ENCODE data around the gene LRRC75A. TPM values are rescaled to one million over a fixed set of nuclear protein-coding genes. Genes with fewer than 3 reads are reported as not detected.
"Not testable (repeated sequence)": the region's sequence is repeated elsewhere in the genome, so short reads cannot be mapped to it uniquely, and the experiment has no call there.

Gene LRRC75A
- total and polyA plus RNA-seq, 4 donors: 6.1 to 12.9 (median 9.5) TPM

DNA sequence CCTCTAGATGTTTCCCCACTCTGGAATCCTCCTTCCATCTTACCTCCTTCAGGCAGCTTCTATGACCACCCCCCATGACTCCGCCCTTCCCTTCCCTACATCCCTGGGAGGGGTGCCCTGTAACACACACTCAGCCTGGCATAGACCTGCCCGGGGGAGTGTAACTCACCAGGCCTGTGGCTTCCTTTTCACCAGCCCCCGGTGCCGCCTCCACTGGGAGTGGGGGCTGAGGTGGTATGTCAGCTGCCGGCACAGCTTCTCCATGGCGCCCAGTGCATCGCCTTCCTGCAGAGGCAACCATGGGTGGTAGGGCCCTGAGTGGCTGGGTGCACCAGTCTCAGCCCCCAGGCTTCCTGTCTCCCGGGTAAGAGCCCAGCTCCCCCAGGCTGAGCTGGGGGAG, 44.3 kb downstream of the LRRC75A start:
- Histone ChIP-seq H3K36me3 (ENCODE audit: control insufficient read depth, insufficient read depth, low read length) (peaks cover 64% of the 10 kb centered on the region), H3K9me3 (ENCODE audit: control insufficient read depth, insufficient read depth, low read length) (no peaks in the 10 kb centered on the region), H3K4me1 (ENCODE audit: control insufficient read depth, insufficient read depth, low read length) (peaks cover 18% of the 10 kb centered on the region), H3K4me3 (ENCODE audit: low read depth, low read length) (no peak overlapping the region), H3K27ac (ENCODE audit: low read depth, low read length) (no peak overlapping the region), H3K27me3 (ENCODE audit: control insufficient read depth, insufficient read depth, low read length) (no peaks in the 10 kb centered on the region)
- no peak for DNase-seq (ENCODE audit: low read depth in 4 of 6, low spot score in 6 of 6)
- 88% methylated on average over 8 of the region's 8 CpGs for WGBS (ENCODE audit: insufficient coverage)

DNA sequence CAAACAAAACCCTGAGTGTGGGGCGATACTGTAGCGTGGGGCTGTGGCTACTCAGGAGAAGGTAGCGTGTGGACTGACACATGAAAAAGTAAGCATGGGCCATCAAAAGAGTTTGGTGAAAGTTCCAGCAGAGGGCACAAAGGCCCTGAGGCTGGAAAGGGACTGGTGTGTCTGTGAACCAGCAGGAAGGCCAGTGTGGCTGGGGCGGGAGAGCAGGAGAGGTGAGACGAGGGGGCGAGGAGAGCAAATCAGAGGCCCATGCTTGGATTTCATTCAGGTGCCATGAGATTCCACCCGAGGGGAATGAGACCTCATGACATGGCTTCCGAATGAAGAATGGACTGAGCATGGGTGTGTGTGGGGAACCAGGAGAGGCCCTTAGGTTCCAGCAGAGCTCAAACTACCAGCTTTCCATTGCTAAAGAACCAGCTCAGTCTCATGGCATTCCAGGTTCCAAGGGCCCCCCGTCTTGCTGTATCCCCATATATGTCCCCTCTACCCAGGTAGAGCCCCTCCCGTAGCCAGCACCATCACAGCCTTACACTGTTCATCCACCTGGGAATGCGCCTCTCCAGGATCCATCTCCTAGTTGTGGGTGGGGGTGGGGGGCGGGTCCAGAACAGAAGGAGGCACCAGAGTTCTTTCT, 45.5 kb downstream of the LRRC75A start:
- Histone ChIP-seq H3K4me3 (ENCODE audit: low read depth, low read length) (no peak overlapping the region), H3K36me3 (ENCODE audit: control insufficient read depth, insufficient read depth, low read length) (peaks cover 70% of the 10 kb centered on the region), H3K4me1 (ENCODE audit: control insufficient read depth, insufficient read depth, low read length) (peaks cover 18% of the 10 kb centered on the region), H3K9me3 (ENCODE audit: control insufficient read depth, insufficient read depth, low read length) (no peaks in the 10 kb centered on the region), H3K27ac (ENCODE audit: low read depth, low read length) (no peak overlapping the region), H3K27me3 (ENCODE audit: control insufficient read depth, insufficient read depth, low read length) (no peaks in the 10 kb centered on the region)
- WGBS (ENCODE audit: insufficient coverage): 87% methylated on average over 7 of the region's 12 CpGs
- no peak for DNase-seq (ENCODE audit: low read depth in 4 of 6, low spot score in 6 of 6)

DNA sequence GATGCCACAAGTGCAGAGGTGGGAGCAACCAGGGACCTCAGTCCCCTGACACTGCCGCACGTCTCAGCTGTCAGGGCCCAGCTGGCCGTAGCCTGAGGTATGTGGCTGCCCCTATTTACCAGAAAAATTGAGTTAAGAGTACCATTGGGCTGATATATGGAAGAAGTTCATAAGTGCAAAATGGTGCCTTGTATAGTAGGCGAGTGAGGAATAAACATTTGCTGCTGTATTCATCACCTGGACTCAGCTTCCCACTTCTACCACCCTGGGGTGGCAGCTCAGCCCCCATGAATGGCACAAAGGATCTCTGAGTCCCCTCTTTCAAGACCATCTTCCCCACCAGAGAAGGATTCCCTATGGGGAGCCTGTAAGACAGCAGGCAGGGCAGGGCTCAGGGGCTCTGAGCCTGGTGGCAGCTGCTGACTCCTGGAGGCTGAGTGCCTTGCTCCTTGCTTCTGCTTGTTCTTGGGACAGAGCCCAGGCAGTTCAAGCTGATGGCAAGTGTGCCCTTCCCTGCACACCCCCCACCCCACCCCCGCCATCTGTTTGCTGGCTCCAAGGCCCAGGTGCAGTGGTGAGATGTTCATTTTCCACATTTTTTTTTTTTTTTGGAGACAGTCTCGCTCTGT, 47.6 kb downstream of the LRRC75A start:
- no peaks in the 10 kb centered on the region for H3K27me3 ChIP-seq (ENCODE audit: control insufficient read depth, insufficient read depth, low read length)
- DNase-seq (ENCODE audit: low read depth in 4 of 6, low spot score in 6 of 6): peak in 2 of 6 donors; percentile 26 to 41
- WGBS (ENCODE audit: insufficient coverage): 60% methylated on average over 2 of the region's 6 CpGs
- H3K4me3 ChIP-seq (ENCODE audit: low read depth, low read length): no peak overlapping the region
- H3K36me3 ChIP-seq (ENCODE audit: control insufficient read depth, insufficient read depth, low read length): peaks cover 59% of the 10 kb centered on the region
- H3K4me1 ChIP-seq (ENCODE audit: control insufficient read depth, insufficient read depth, low read length): peaks cover 28% of the 10 kb centered on the region
- H3K27ac ChIP-seq (ENCODE audit: low read depth, low read length): no peak overlapping the region
- H3K9me3 ChIP-seq (ENCODE audit: control insufficient read depth, insufficient read depth, low read length): no peaks in the 10 kb centered on the region

DNA sequence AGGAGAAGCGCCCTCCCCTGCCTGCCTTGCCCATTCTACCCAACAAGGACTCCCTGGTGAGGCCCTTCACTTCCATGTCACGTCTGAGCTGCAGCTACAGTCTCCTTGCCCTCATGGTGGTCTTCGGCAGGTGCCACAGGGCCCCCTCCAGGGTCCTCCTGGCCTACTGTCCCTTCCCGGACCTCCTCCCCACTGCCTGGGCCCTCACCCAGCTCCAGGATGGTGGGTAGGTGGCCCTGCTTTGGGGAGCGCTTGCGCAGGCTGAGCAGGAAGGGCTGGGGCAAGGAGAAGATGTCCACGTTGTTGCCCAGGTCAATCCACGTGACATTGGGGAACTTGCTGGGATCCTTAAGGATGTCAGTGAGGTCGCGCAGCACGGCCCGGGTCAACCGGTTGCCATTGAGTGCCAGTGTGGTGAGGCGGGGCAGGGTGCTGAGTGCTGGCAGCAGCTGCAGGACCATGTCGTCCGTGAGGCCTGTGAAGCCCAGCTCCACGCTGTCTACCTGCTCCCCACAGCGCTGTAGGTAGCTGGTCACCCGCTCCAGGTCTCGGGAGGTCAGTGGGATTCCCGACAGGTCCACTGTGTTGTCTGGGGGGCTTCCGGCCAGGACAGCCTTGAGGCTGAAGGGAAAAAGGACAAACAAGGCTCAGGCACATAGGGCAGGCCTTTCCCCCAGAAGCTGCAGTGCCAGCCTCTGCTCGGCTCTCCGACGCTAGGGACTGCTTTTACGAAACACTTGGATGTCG, 48.3 kb downstream of the LRRC75A start:
- Histone ChIP-seq H3K27me3 (ENCODE audit: control insufficient read depth, insufficient read depth, low read length) (no peaks in the 10 kb centered on the region), H3K36me3 (ENCODE audit: control insufficient read depth, insufficient read depth, low read length) (peaks cover 53% of the 10 kb centered on the region), H3K9me3 (ENCODE audit: control insufficient read depth, insufficient read depth, low read length) (no peaks in the 10 kb centered on the region), H3K4me1 (ENCODE audit: control insufficient read depth, insufficient read depth, low read length) (peaks cover 28% of the 10 kb centered on the region), H3K27ac (ENCODE audit: low read depth, low read length) (no peak overlapping the region), H3K4me3 (ENCODE audit: low read depth, low read length) (no peak overlapping the region)
- no peak for DNase-seq (ENCODE audit: low read depth in 4 of 6, low spot score in 6 of 6)
- 87% methylated on average over 26 of the region's 27 CpGs for whole genome bisulfite sequencing (ENCODE audit: insufficient coverage)

DNA sequence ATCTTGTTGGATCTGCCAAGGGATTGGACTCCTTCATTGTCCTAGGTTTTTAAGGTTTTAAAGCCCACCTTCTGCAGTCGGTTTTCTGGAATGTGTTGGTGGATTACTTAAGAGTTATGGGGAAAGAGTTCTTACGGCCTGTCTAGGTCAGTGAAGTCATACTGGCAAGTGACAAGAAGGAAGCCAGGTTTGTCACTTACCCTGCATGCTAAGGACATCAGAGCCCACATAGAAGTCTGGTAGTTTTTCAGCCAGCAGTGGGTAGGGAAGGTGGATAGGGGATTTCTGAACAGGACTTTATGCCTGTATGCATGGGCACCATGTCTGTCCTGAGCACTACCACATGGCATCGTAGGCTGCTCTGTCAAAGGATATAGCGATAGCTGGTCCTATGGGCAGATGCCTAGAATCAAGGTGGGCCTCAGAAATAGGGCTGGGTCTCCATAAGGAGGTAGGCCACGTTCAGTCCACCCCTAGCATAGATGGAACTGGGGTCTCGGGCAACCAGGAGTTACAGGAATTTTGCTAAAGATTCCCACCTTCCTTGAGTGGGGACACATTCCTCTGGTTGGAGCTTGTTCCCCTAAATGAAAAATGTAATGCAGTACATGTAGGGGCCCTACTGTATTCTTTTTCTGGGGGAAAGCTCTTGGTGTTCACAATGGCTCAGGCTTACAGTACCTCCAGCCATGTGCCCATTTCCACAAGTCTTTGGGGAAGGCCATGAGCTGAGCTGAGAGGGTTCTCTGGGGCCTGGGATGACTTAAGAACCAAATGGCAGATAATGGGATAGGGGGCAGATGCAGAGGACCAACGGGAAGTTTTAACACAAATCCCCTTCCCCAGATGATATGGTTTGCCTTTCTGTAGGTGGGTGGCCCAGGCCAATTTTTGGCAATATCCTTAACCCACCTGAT, 49.1 kb downstream of the LRRC75A start:
- Histone ChIP-seq H3K9me3 (ENCODE audit: control insufficient read depth, insufficient read depth, low read length) (no peaks in the 10 kb centered on the region), H3K27me3 (ENCODE audit: control insufficient read depth, insufficient read depth, low read length) (no peaks in the 10 kb centered on the region), H3K4me1 (ENCODE audit: control insufficient read depth, insufficient read depth, low read length) (peaks cover 34% of the 10 kb centered on the region), H3K27ac (ENCODE audit: low read depth, low read length) (no peak overlapping the region), H3K4me3 (ENCODE audit: low read depth, low read length) (no peak overlapping the region), H3K36me3 (ENCODE audit: control insufficient read depth, insufficient read depth, low read length) (peaks cover 45% of the 10 kb centered on the region)
- 89% methylated on average over 6 of the region's 7 CpGs for WGBS (ENCODE audit: insufficient coverage)
- no peak for DNase-seq (ENCODE audit: low read depth in 4 of 6, low spot score in 6 of 6)

DNA sequence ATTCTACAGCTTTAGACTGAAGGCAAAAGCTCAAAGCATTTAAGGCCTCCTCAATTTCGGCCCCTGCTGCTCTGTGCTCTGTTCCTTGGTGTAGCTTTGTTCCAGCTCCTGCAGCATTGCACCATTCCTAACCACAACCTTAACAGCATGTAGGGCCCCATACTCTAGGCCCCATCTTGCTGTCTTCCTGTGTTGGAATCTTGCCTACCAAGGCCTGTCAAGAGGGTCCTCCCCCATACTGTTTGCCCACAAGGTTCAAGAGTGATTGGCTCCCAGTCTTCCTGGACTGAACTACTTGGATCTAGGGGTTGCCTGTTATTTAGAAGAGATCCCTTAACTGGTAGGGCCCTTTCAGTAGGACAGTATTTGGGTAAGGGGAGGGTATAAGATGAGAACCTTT, 49.9 kb downstream of the LRRC75A start:
- Histone ChIP-seq H3K27me3 (ENCODE audit: control insufficient read depth, insufficient read depth, low read length) (no peaks in the 10 kb centered on the region), H3K4me1 (ENCODE audit: control insufficient read depth, insufficient read depth, low read length) (peaks cover 34% of the 10 kb centered on the region), H3K36me3 (ENCODE audit: control insufficient read depth, insufficient read depth, low read length) (peaks cover 38% of the 10 kb centered on the region), H3K4me3 (ENCODE audit: low read depth, low read length) (no peak overlapping the region), H3K27ac (ENCODE audit: low read depth, low read length) (no peak overlapping the region), H3K9me3 (ENCODE audit: control insufficient read depth, insufficient read depth, low read length) (no peaks in the 10 kb centered on the region)
- no peak for DNase-seq (ENCODE audit: low read depth in 4 of 6, low spot score in 6 of 6)
- 93% methylated on average over 1 of the region's 1 CpG for whole genome bisulfite sequencing (ENCODE audit: insufficient coverage)

DNA sequence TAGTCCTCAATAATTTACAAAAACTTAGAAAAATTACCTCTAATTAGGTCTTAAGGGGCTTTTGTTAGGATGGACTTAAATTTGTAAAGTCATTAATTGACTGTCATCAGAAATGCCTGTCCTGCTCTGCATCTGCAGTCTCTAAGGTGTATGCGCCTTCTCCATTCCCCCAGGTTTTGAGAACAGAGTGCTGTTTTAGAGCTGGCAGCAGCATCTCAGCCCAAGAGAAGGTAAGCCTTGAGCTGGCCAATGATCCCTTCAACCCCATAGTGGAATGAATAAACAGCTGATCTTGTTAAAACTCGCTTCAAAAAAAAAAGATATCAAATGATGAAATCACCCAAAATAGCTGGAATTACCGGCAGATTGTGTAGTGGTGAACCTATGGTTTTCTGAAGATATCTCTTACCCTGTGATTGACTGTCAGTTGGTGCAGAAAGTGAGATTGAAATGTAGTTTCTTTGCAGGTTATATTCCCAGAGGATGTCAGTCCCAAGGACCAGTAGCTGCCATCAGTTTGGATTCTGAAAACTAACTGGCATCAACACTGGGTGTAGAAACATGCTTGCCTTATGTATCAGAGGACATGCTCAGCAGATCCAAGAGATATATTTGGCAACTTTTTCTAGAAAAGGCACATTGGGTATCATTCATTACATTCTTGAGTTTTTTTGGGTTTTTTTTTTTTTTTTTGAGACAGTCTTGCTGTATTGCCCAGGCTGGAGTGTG, 50.9 kb downstream of the LRRC75A start:
- DNase-seq (ENCODE audit: low read depth in 4 of 6, low spot score in 6 of 6): no peak
- Histone ChIP-seq H3K4me3 (ENCODE audit: low read depth, low read length) (no peak overlapping the region), H3K4me1 (ENCODE audit: control insufficient read depth, insufficient read depth, low read length) (peaks cover 34% of the 10 kb centered on the region), H3K27ac (ENCODE audit: low read depth, low read length) (no peak overlapping the region), H3K9me3 (ENCODE audit: control insufficient read depth, insufficient read depth, low read length) (no peaks in the 10 kb centered on the region), H3K36me3 (ENCODE audit: control insufficient read depth, insufficient read depth, low read length) (peaks cover 27% of the 10 kb centered on the region), H3K27me3 (ENCODE audit: control insufficient read depth, insufficient read depth, low read length) (no peaks in the 10 kb centered on the region)
- no CpG with 5 or more reads among the region's 3 CpGs for WGBS (ENCODE audit: insufficient coverage)

DNA sequence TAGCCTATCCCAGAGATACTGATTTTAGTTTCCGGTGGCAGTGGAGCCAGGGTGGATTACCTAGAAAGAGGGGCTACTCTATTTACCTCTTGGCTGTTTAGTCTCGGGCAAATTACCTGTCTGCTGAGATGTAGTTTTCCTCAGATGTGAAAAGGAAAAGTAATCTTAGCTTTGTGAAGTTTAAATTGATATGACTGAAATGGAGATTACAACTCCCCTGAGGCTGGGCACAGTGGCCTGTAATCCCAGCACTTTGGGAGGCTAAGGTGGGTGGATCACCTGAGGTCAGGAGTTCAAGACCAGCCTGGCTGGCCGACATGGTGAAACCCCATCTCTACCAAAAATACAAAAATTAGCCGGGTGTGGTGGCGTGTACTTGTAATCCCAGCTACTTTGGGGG, 51.6 kb downstream of the LRRC75A start:
- not testable (repeated sequence) for H3K27ac ChIP-seq (ENCODE audit: low read depth, low read length)

More for the DNA sequence above, 51.6 kb downstream of the LRRC75A start:
- H3K9me3 ChIP-seq (ENCODE audit: control insufficient read depth, insufficient read depth, low read length); DNase-seq (ENCODE audit: low read depth in 4 of 6, low spot score in 6 of 6); H3K27me3 ChIP-seq (ENCODE audit: control insufficient read depth, insufficient read depth, low read length): not testable (repeated sequence)
- Histone ChIP-seq H3K36me3 (ENCODE audit: control insufficient read depth, insufficient read depth, low read length) (peaks cover 25% of the 10 kb centered on the region), H3K4me1 (ENCODE audit: control insufficient read depth, insufficient read depth, low read length) (peaks cover 34% of the 10 kb centered on the region), H3K4me3 (ENCODE audit: low read depth, low read length) (peak overlapping the region; percentile 87)
- WGBS (ENCODE audit: insufficient coverage): 87% methylated on average over 3 of the region's 5 CpGs
